ENCODE data around the gene SCO2. TPM values are rescaled to one million over a fixed set of nuclear protein-coding genes. Genes with fewer than 3 reads are reported as not detected.

Gene SCO2
- total and polyA plus RNA-seq, 2 of the 13 experiments (the other 11 are each of a cell fraction or from before 2014, with no cell fraction given), result 0.32 to 3.7 TPM

DNA sequence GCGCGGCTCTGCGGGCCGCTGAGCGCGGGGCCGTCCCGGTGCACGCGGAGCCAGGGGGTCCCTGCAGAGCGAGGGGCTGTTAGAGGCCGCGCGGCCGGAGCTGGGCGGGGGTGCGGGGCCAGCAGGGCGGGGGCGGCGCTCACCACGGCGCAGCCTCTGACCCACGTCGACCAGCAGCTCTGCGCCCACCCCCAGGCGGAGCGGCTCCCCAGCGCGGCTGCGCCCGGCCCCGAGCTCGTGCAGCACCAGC lies 385 bp upstream of the SCO2 start (continued):
- TF ChIP-seq HHEX (CRISPR knock-in tag; IDR thresholded peaks at IDR 0.05), result no peak
- no peak for TF ChIP-seq FOXA1 (IDR thresholded peaks at IDR 0.05)
- no peak for TF ChIP-seq FOXA1 (CRISPR knock-in tag; IDR thresholded peaks at IDR 0.05)
- no peak for TF ChIP-seq KDM4B (CRISPR knock-in tag; IDR thresholded peaks at IDR 0.05)
- no peak for TF ChIP-seq NCOA1 (CRISPR knock-in tag; IDR thresholded peaks at IDR 0.05)
- TF ChIP-seq MXD4 (CRISPR knock-in tag; IDR thresholded peaks at IDR 0.05), result no peak
- TF ChIP-seq ZNF34 (CRISPR knock-in tag; IDR thresholded peaks at IDR 0.05; ENCODE audit: borderline replicate concordance), result no peak
- TF ChIP-seq TARDBP (CRISPR knock-in tag; IDR thresholded peaks at IDR 0.05), result no peak
- no peak for TF ChIP-seq SRSF9 (IDR thresholded peaks at IDR 0.05; ENCODE audit: borderline replicate concordance, insufficient read depth, low read depth, low read length, poor library complexity, severe bottlenecking)
- TF ChIP-seq PTBP1 (IDR thresholded peaks at IDR 0.05; ENCODE audit: low read depth, low read length, poor library complexity, severe bottlenecking), result no peak
- TF ChIP-seq SRY (CRISPR knock-in tag; IDR thresholded peaks at IDR 0.05), result no peak
- no peak for TF ChIP-seq MNT (IDR thresholded peaks at IDR 0.05)
- 0 out of 2 replicates have a peak, but pooled peaks have one; percentile 16 for TF ChIP-seq ZNF780A (CRISPR knock-in tag; IDR thresholded peaks at IDR 0.05)
- no peak for TF ChIP-seq RFXAP (CRISPR knock-in tag; IDR thresholded peaks at IDR 0.05; ENCODE audit: borderline replicate concordance)
- TF ChIP-seq GFI1 (CRISPR knock-in tag; IDR thresholded peaks at IDR 0.05; ENCODE audit: borderline replicate concordance), result no peak
- no peak for TF ChIP-seq IRX3 (CRISPR knock-in tag; IDR thresholded peaks at IDR 0.05; ENCODE audit: borderline replicate concordance, low read depth)
- no peak for TF ChIP-seq FOSL1 (CRISPR knock-in tag; IDR thresholded peaks at IDR 0.05; ENCODE audit: borderline replicate concordance)
- TF ChIP-seq SRSF4 (IDR thresholded peaks at IDR 0.05; ENCODE audit: low read depth, low read length, poor library complexity, severe bottlenecking), result peak; percentile 5
- no peak for TF ChIP-seq ZNF746 (CRISPR knock-in tag; IDR thresholded peaks at IDR 0.05)
- no peak for TF ChIP-seq RELA (CRISPR knock-in tag; IDR thresholded peaks at IDR 0.05)
- no peak for TF ChIP-seq HCFC1 (IDR thresholded peaks at IDR 0.05; ENCODE audit: low read depth, low read length)
- TF ChIP-seq ZNF747 (CRISPR knock-in tag; IDR thresholded peaks at IDR 0.05; ENCODE audit: borderline replicate concordance), result no peak
- TF ChIP-seq DR1 (CRISPR knock-in tag; IDR thresholded peaks at IDR 0.05), result no peak
- TF ChIP-seq TCF12 (IDR thresholded peaks at IDR 0.05), result no peak
- no peak for TF ChIP-seq TCF12 (CRISPR knock-in tag; IDR thresholded peaks at IDR 0.05)
- no peak for TF ChIP-seq AKNA (CRISPR knock-in tag; IDR thresholded peaks at IDR 0.05; ENCODE audit: borderline replicate concordance)
- no peak for TF ChIP-seq ZNF558 (CRISPR knock-in tag; IDR thresholded peaks at IDR 0.05; ENCODE audit: borderline replicate concordance)
- no peak for TF ChIP-seq ZNF124 (CRISPR knock-in tag; IDR thresholded peaks at IDR 0.05)
- TF ChIP-seq ZSCAN29 (CRISPR knock-in tag; conservative IDR thresholded peaks at IDR 0.05), result no peak

Data from HepG2 (cell line).